ENCODE results near the gene KIF26B. TPM values are rescaled to one million over a fixed set of nuclear protein-coding genes. Genes with fewer than 3 reads are reported as not detected.
"Not testable (repeated sequence)": the region's sequence is repeated elsewhere in the genome, so short reads cannot be mapped to it uniquely, and the experiment has no call there.

KIF26B gene
- total and polyA plus RNA-seq, 2 experiments from 2014 or later, result 0.03 to 0.76 TPM

DNA sequence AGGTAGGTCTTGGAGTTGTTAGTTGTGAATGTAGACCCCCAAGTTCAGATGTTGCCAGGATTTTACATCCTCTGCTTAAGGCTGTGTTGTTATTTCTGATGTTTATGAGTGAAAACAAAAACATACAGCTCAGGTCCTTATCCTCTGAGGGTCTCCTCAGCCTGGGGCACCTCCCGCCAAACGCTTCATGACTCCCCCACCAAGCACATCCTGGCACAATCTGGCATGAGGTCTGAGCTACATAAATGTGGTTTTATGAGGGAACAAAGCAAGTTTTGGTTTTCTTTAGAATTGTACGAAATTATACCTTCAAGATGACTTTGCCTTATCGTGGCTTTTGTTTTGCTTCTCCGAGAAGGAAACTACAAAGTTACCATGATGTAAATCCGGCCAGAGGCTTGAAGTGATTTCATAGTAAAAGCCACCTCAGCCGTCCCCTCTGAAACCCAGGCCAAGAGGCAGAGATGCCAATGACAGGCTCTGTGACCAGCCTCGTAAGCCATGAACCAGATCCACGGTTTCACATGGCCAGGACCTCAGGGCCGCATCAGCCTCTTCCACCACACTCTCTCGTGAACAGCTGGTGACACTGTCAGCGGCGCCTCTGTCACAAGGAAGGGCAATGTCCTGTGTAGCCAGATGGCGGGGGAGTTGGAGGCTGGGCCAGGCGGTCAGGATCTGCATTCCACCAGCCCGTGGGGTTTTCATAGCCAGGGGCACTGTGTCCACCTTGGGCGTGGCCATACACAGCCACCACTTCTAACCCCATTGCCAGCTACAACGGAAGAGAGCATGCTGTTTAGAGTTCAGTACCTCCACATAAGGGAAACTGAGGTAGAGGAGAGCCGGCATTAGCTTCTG, 199.4 kb downstream of the KIF26B start (continued):
- TF ChIP-seq CREB1 (CRISPR knock-in tag; IDR thresholded peaks at IDR 0.05; ENCODE audit: low read depth) (no peak), NANOG (IDR thresholded peaks at IDR 0.05; ENCODE audit: borderline replicate concordance) (no peak), JUNB (IDR thresholded peaks at IDR 0.05; ENCODE audit: unreplicated experiment) (no peak), STAT1 (IDR thresholded peaks at IDR 0.05; ENCODE audit: unreplicated experiment) (no peak), ZNF331 (CRISPR knock-in tag; IDR thresholded peaks at IDR 0.05; ENCODE audit: low read depth) (no peak), POLR2AphosphoS5 (IDR thresholded peaks at IDR 0.05; ENCODE audit: low read depth) (no peak)

GRCh38 chr1:245355851-245356630, 201.3 kb downstream of the KIF26B start:
- H3K4me3 Mint-ChIP-seq; DNase-seq (ENCODE audit: low spot score); H3K4me1 ChIP-seq (ENCODE audit: insufficient read depth); H3K4me1 Mint-ChIP-seq; H3K9me3 Mint-ChIP-seq; H3K27ac ChIP-seq (ENCODE audit: low read depth); H3K27me3 Mint-ChIP-seq (ENCODE audit: insufficient read depth, low read depth, poor library complexity); H3K27me3 ChIP-seq (ENCODE audit: insufficient read depth); H4K20me1 ChIP-seq (replicated peaks; ENCODE audit: insufficient read depth); ATAC-seq; H2AFZ ChIP-seq; H3K4me2 ChIP-seq; H3K36me3 Mint-ChIP-seq (ENCODE audit: low read depth); H3K27ac Mint-ChIP-seq; H3K9me2 ChIP-seq (ENCODE audit: insufficient read depth); H3K4me3 ChIP-seq; H3K79me2 ChIP-seq (replicated peaks; ENCODE audit: insufficient read depth); H3K36me3 ChIP-seq (ENCODE audit: insufficient read depth); H3F3A ChIP-seq (replicated peaks; ENCODE audit: low read depth): not testable (repeated sequence)

DNA sequence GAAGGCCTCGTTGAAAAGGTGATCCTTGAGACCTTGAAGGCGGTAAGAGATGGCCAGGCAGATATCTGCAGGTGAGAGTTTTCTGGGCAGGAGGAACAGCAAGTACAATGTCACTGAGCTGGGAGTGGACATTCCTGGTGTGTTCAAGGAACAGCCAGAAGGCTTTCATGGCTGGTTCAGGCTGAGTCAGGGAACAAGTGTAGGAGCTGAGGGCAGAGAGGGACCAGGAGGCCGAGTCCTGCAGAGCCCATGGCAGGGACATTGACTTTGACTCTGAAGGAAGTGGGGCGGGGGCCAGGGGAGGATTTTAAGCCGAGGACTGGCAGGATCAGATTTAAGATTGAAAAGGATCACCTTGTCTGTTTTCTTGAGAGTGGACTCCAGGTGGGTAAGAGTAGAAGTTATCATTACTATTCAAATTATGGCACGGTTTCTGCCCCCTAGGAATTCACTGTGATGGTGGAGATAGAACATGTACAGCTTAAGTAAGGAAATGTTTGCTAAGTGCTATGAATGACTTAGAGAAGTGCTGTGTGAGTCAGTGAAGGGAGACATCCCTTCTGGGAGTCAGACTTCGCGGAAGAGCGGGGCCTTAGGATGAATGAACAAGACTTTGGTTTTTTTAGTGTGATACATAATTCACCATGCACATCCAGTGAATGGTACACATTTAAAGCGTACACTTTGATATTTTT, 202.3 kb downstream of the KIF26B start:
- no peak overlapping the region for H2AFZ ChIP-seq
- no peaks in the 10 kb centered on the region for H4K20me1 ChIP-seq (replicated peaks; ENCODE audit: insufficient read depth)
- no peaks in the 10 kb centered on the region for H3K4me1 Mint-ChIP-seq
- no peak overlapping the region for H3K4me3 ChIP-seq
- no peaks in the 10 kb centered on the region for H3K36me3 ChIP-seq (ENCODE audit: insufficient read depth)
- H3K4me2 ChIP-seq, result no peak overlapping the region
- peaks cover 3% of the 10 kb centered on the region; the same call in 1 of the 3 replicates for H3K9me3 Mint-ChIP-seq
- no peak overlapping the region for H3K27ac ChIP-seq (ENCODE audit: low read depth)
- H3K4me1 ChIP-seq (ENCODE audit: insufficient read depth), result no peaks in the 10 kb centered on the region
- no peaks in the 10 kb centered on the region for H3K27me3 ChIP-seq (ENCODE audit: insufficient read depth)
- DNase-seq (ENCODE audit: low spot score) (no peak), ATAC-seq (no peak)
- no peak overlapping the region for H3K27ac Mint-ChIP-seq
- no peaks in the 10 kb centered on the region for H3K79me2 ChIP-seq (replicated peaks; ENCODE audit: insufficient read depth)
- H3K27me3 Mint-ChIP-seq (ENCODE audit: insufficient read depth, low read depth, poor library complexity), result peaks cover 2% of the 10 kb centered on the region
- no peaks in the 10 kb centered on the region for H3F3A ChIP-seq (replicated peaks; ENCODE audit: low read depth)
- no peaks in the 10 kb centered on the region for H3K9me2 ChIP-seq (ENCODE audit: insufficient read depth)
- no peaks in the 10 kb centered on the region for H3K36me3 Mint-ChIP-seq (ENCODE audit: low read depth)
- H3K4me3 Mint-ChIP-seq, result no peak overlapping the region
- no peak for TF ChIP-seq POLR2AphosphoS5 (IDR thresholded peaks at IDR 0.05; ENCODE audit: low read depth)
- no peak for TF ChIP-seq CREB1 (CRISPR knock-in tag; IDR thresholded peaks at IDR 0.05; ENCODE audit: low read depth)
- no peak for TF ChIP-seq ZNF331 (CRISPR knock-in tag; IDR thresholded peaks at IDR 0.05; ENCODE audit: low read depth)
- TF ChIP-seq ETS1 (IDR thresholded peaks at IDR 0.05), result no peak
- TF ChIP-seq, protein P1, sequence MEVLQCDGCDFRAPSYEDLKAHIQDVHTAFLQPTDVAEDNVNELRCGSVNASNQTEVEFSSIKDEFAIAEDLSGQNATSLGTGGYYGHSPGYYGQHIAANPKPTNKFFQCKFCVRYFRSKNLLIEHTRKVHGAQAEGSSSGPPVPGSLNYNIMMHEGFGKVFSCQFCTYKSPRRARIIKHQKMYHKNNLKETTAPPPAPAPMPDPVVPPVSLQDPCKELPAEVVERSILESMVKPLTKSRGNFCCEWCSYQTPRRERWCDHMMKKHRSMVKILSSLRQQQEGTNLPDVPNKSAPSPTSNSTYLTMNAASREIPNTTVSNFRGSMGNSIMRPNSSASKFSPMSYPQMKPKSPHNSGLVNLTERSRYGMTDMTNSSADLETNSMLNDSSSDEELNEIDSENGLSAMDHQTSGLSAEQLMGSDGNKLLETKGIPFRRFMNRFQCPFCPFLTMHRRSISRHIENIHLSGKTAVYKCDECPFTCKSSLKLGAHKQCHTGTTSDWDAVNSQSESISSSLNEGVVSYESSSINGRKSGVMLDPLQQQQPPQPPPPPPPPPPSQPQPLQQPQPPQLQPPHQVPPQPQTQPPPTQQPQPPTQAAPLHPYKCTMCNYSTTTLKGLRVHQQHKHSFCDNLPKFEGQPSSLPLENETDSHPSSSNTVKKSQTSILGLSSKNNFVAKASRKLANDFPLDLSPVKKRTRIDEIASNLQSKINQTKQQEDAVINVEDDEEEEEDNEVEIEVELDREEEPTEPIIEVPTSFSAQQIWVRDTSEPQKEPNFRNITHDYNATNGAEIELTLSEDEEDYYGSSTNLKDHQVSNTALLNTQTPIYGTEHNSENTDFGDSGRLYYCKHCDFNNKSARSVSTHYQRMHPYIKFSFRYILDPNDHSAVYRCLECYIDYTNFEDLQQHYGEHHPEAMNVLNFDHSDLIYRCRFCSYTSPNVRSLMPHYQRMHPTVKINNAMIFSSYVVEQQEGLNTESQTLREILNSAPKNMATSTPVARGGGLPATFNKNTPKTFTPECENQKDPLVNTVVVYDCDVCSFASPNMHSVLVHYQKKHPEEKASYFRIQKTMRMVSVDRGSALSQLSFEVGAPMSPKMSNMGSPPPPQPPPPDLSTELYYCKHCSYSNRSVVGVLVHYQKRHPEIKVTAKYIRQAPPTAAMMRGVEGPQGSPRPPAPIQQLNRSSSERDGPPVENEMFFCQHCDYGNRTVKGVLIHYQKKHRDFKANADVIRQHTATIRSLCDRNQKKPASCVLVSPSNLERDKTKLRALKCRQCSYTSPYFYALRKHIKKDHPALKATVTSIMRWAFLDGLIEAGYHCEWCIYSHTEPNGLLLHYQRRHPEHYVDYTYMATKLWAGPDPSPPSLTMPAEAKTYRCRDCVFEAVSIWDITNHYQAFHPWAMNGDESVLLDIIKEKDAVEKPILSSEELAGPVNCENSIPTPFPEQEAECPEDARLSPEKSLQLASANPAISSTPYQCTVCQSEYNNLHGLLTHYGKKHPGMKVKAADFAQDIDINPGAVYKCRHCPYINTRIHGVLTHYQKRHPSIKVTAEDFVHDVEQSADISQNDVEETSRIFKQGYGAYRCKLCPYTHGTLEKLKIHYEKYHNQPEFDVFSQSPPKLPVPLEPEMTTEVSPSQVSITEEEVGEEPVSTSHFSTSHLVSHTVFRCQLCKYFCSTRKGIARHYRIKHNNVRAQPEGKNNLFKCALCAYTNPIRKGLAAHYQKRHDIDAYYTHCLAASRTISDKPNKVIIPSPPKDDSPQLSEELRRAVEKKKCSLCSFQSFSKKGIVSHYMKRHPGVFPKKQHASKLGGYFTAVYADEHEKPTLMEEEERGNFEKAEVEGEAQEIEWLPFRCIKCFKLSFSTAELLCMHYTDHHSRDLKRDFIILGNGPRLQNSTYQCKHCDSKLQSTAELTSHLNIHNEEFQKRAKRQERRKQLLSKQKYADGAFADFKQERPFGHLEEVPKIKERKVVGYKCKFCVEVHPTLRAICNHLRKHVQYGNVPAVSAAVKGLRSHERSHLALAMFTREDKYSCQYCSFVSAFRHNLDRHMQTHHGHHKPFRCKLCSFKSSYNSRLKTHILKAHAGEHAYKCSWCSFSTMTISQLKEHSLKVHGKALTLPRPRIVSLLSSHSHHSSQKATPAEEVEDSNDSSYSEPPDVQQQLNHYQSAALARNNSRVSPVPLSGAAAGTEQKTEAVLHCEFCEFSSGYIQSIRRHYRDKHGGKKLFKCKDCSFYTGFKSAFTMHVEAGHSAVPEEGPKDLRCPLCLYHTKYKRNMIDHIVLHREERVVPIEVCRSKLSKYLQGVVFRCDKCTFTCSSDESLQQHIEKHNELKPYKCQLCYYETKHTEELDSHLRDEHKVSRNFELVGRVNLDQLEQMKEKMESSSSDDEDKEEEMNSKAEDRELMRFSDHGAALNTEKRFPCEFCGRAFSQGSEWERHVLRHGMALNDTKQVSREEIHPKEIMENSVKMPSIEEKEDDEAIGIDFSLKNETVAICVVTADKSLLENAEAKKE (CRISPR knock-in tag; IDR thresholded peaks at IDR 0.05), result no peak
- TF ChIP-seq NANOG (IDR thresholded peaks at IDR 0.05; ENCODE audit: borderline replicate concordance), result no peak
- no peak for TF ChIP-seq JUNB (IDR thresholded peaks at IDR 0.05; ENCODE audit: unreplicated experiment)
